H1 (cell line): ENCODE measurements around the gene LPCAT1. TPM values are rescaled to one million over a fixed set of nuclear protein-coding genes. Genes with fewer than 3 reads are reported as not detected.

Experiments used
- CTCF ChIA-PET: fragments of 300-600 bp; sonication (Branson Sonifier 250); formaldehyde crosslinking; loops from one replicate; lab custom pipeline; 2021; ENCODE audit not compliant: partially characterized antibody; lab: Charles Lee
- POLR2A ChIA-PET: fragments of 300-600 bp; sonication (Branson Sonifier 250); formaldehyde crosslinking; loops from one replicate; lab custom pipeline; 2021; ENCODE audit warnings: inconsistent platforms; ENCODE audit not compliant: partially characterized antibody; lab: Charles Lee
- DNase-seq, 2 experiments: peaks; one replicate each; pipeline versions ENCODE4 v3.0.0 to v3.0.0-alpha.2; 2010 to 2022; ENCODE audit warnings: low spot score in 2 of 2, low read depth in 1 of 2, mixed read lengths in 1 of 2
- FAIRE-seq: peaks from 2 replicates; lab custom pipeline; 2011; peaks lifted over from hg19 to GRCh38; lab: Jason Lieb, UNC
- H2AFZ ChIP-seq: 2 replicates; pipeline ENCODE4 v1.8.1; 2012; ENCODE audit warnings: low read length, inconsistent platforms
- H2AK5ac ChIP-seq: 2 replicates; pipeline ENCODE4 v1.6.1; 2013; ENCODE audit warnings: low read depth, low read length
- H2BK120ac ChIP-seq: replicated peaks from 2 replicates; pipeline ENCODE3; 2013; ENCODE audit warnings: low read depth, low read length, inconsistent platforms
- H2BK12ac ChIP-seq: 2 replicates; pipeline ENCODE4 v1.6.1; 2013; ENCODE audit warnings: low read depth, low read length
- H2BK15ac ChIP-seq: 2 replicates; pipeline ENCODE4 v1.6.1; 2013; ENCODE audit warnings: low read length
- H2BK20ac ChIP-seq: 2 replicates; pipeline ENCODE4 v1.6.1; 2013; ENCODE audit warnings: low read length
- H2BK5ac ChIP-seq: 2 replicates; pipeline ENCODE4 v1.6.1; 2013; ENCODE audit warnings: low read depth, low read length
- H3K14ac ChIP-seq: 2 replicates; pipeline ENCODE4 v1.6.1; 2013; ENCODE audit warnings: inconsistent platforms; ENCODE audit not compliant: insufficient read length
- H3K18ac ChIP-seq: 2 replicates; pipeline ENCODE4 v1.6.1; 2013; ENCODE audit warnings: low read length; ENCODE audit errors: extremely low read depth
- H3K23ac ChIP-seq: 2 replicates; pipeline ENCODE4 v1.6.1; 2013; ENCODE audit warnings: inconsistent platforms; ENCODE audit not compliant: insufficient read length
- H3K23me2 ChIP-seq: 2 replicates; pipeline ENCODE4 v1.6.1; 2013; ENCODE audit warnings: low read depth, low read length
- H3K27ac ChIP-seq: 2 replicates; pipeline ENCODE4 v1.6.1; 2011; ENCODE audit warnings: low read depth, low read length, inconsistent platforms
- H3K27me3 ChIP-seq, 4 experiments: replicated peaks in 1 of 4; 1 replicate in 1 of 4; 2 replicates in 3 of 4; pipeline versions ENCODE4 v1.6.1 to v1.8.1; 2011 to 2013; ENCODE audit warnings: low read length in 3 of 4, mild to moderate bottlenecking in 3 of 4, inconsistent platforms in 2 of 4, mixed read lengths in 2 of 4, moderate library complexity in 1 of 4; ENCODE audit not compliant: control insufficient read depth in 3 of 4, insufficient read depth in 3 of 4; ENCODE audit errors: extremely low read depth in 1 of 4
- H3K36me3 ChIP-seq, 4 experiments: 2 replicates each; pipeline versions ENCODE4 v1.6.1 to v1.8.1; 2011 to 2013; ENCODE audit warnings: mild to moderate bottlenecking in 4 of 4, low read length in 3 of 4, moderate library complexity in 2 of 4, control low read depth in 1 of 4, inconsistent platforms in 1 of 4; ENCODE audit not compliant: insufficient read depth in 4 of 4, control insufficient read depth in 2 of 4
- H3K4ac ChIP-seq: replicated peaks from 2 replicates; pipeline ENCODE3; 2013; ENCODE audit warnings: low read length, low read depth, mixed read lengths, inconsistent platforms; ENCODE audit not compliant: insufficient read length
- H3K4me1 ChIP-seq, 4 experiments: replicated peaks in 1 of 4; 1 replicate in 1 of 4; 2 replicates in 3 of 4; pipeline versions ENCODE4 v1.6.1 to v1.8.1; 2011 to 2013; ENCODE audit warnings: low read length in 3 of 4, inconsistent platforms in 2 of 4, mixed read lengths in 1 of 4; ENCODE audit not compliant: insufficient read depth in 4 of 4, control insufficient read depth in 3 of 4
- H3K4me2 ChIP-seq, 2 experiments: 2 replicates each; pipeline versions ENCODE4 v1.6.1 to v1.8.1; 2011 to 2013; ENCODE audit warnings: low read depth in 2 of 2, low read length in 2 of 2, control low read depth in 1 of 2, inconsistent platforms in 1 of 2, mild to moderate bottlenecking in 1 of 2; ENCODE audit not compliant: insufficient read depth in 1 of 2
- H3K4me3 ChIP-seq, 4 experiments: fragments of 200-600, 300-600 bp in 1 of 4; sonication (generic), shearing (Covaris generic), sonication (Bioruptor Twin) in 1 of 4; 2 replicates each; pipeline versions ENCODE4 v1.5.1 to v1.8.1; 2011 to 2016; ENCODE audit warnings: low read length in 4 of 4, low read depth in 3 of 4, control low read depth in 2 of 4, inconsistent platforms in 2 of 4, mild to moderate bottlenecking in 2 of 4, mixed read lengths in 1 of 4, moderate library complexity in 1 of 4; ENCODE audit not compliant: insufficient read depth in 2 of 4; ENCODE audit errors: extremely low read depth in 1 of 4
- H3K56ac ChIP-seq: replicated peaks from 2 replicates; pipeline ENCODE3; 2013; ENCODE audit warnings: low read depth, mild to moderate bottlenecking, mixed read lengths, low read length, inconsistent platforms; ENCODE audit not compliant: insufficient read length
- H3K79me1 ChIP-seq: 2 replicates; pipeline ENCODE4 v1.6.1; 2013; ENCODE audit warnings: low read depth, low read length, control low read depth
- H3K79me2 ChIP-seq, 2 experiments: 2 replicates each; pipeline versions ENCODE4 v1.6.1 to v1.8.1; 2012 to 2013; ENCODE audit warnings: low read length in 2 of 2, mild to moderate bottlenecking in 2 of 2, inconsistent platforms in 1 of 2; ENCODE audit not compliant: insufficient read depth in 2 of 2, control insufficient read depth in 1 of 2
- H3K9ac ChIP-seq, 4 experiments: replicated peaks in 1 of 4; 1 replicate in 1 of 4; 2 replicates in 3 of 4; pipeline versions ENCODE4 v1.6.1 to v1.8.1; 2011 to 2013; ENCODE audit warnings: low read depth in 3 of 4, low read length in 3 of 4, control low read depth in 2 of 4, mild to moderate bottlenecking in 2 of 4, moderate library complexity in 2 of 4, inconsistent platforms in 1 of 4; ENCODE audit errors: extremely low read depth in 1 of 4
- H3K9me3 ChIP-seq, 2 experiments: 2 replicates each; pipeline versions ENCODE4 v1.6.1 to v1.8.1; 2012 to 2013; ENCODE audit warnings: mild to moderate bottlenecking in 2 of 2, moderate library complexity in 2 of 2, control low read depth in 1 of 2, inconsistent platforms in 1 of 2, low read depth in 1 of 2, low read length in 1 of 2, mixed read lengths in 1 of 2; ENCODE audit not compliant: insufficient read depth in 2 of 2
- H4K20me1 ChIP-seq, 2 experiments: replicated peaks in 1 of 2; 2 replicates each; pipeline versions ENCODE3 to v1.8.1; 2011 to 2013; ENCODE audit warnings: inconsistent platforms in 2 of 2, low read length in 2 of 2, mild to moderate bottlenecking in 1 of 2; ENCODE audit not compliant: insufficient read depth in 2 of 2, control insufficient read depth in 1 of 2
- H4K5ac ChIP-seq: 2 replicates; pipeline ENCODE4 v1.6.1; 2013; ENCODE audit warnings: low read length, low read depth, mixed read lengths, inconsistent platforms; ENCODE audit not compliant: insufficient read length
- H4K8ac ChIP-seq: 2 replicates; pipeline ENCODE4 v1.8.0; 2013; ENCODE audit warnings: mild to moderate bottlenecking, moderate library complexity, low read length, inconsistent platforms; ENCODE audit not compliant: insufficient read depth; ENCODE audit errors: extremely low read depth
- H4K91ac ChIP-seq: replicated peaks from 2 replicates; pipeline ENCODE3; 2013; ENCODE audit warnings: low read length, mixed read lengths, inconsistent platforms; ENCODE audit not compliant: insufficient read length
- CTCF ChIP-seq, 3 experiments: IDR thresholded peaks; 1 replicate in 2 of 3; 2 replicates in 1 of 3; pipeline versions ENCODE4 v1.5.1 to v1.6.1; 2011; ENCODE audit warnings: low read length in 3 of 3, mild to moderate bottlenecking in 3 of 3, inconsistent platforms in 2 of 3, low read depth in 1 of 3, moderate library complexity in 1 of 3; ENCODE audit not compliant: insufficient read depth in 1 of 3; ENCODE audit errors: control extremely low read depth in 1 of 3
- EP300 ChIP-seq, 2 experiments: IDR thresholded peaks; 1 replicate in 1 of 2; 2 replicates in 1 of 2; pipeline ENCODE4 v1.6.1; 2011 to 2012; ENCODE audit warnings: low read depth in 2 of 2, low read length in 2 of 2, mild to moderate bottlenecking in 2 of 2, borderline replicate concordance in 1 of 2, inconsistent platforms in 1 of 2, moderate library complexity in 1 of 2
- HDAC6 ChIP-seq: IDR thresholded peaks from one replicate; pipeline ENCODE4 v1.7.1; 2012; ENCODE audit warnings: low read depth, mild to moderate bottlenecking, inconsistent platforms, low read length, moderate library complexity
- KDM1A ChIP-seq: fragments of 200-600, 300-600 bp; sonication (generic); IDR thresholded peaks from 2 replicates; pipeline ENCODE4 v1.7.1; 2016; ENCODE audit warnings: mild to moderate bottlenecking, low read length, borderline replicate concordance
- NANOG ChIP-seq: IDR thresholded peaks from 2 replicates; pipeline ENCODE4 v1.6.1; 2011; ENCODE audit warnings: low read length, low read depth, mild to moderate bottlenecking, inconsistent platforms; ENCODE audit not compliant: insufficient read depth, poor library complexity, severe bottlenecking
- SAP30 ChIP-seq: fragments of 300-600 bp; sonication (generic); IDR thresholded peaks from 2 replicates; pipeline ENCODE4 v1.7.1; 2012; ENCODE audit warnings: low read length, moderate library complexity, mild to moderate bottlenecking, inconsistent platforms; ENCODE audit not compliant: insufficient read depth, insufficient replicate concordance
- WGBS, 2 experiments: shearing (Covaris generic) in 1 of 2; methylation state at CpG; one replicate each; pipeline versions ENCODE4 v1.1.6 to v1.1.7; 2013 to 2015; ENCODE audit warnings: low lambda C conversion rate in 2 of 2, mixed read lengths in 2 of 2, inconsistent platforms in 1 of 2, low coverage in 1 of 2, missing lambda C conversion rate in 1 of 2; ENCODE audit not compliant: insufficient replicate concordance in 2 of 2, insufficient coverage in 1 of 2, insufficient read length in 1 of 2; ENCODE audit errors: extremely low coverage in 1 of 2, missing lambda C conversion rate in 1 of 2; 5-methylcytosine and 5-hydroxymethylcytosine counted together
- polyA plus RNA-seq, 7 experiments: library from polyadenylated mRNA; depleted of rRNA in 3 of 7; stranded (reverse) in 5 of 7; unstranded in 2 of 7; fragments of >200 nt in 5 of 7; fragments of 200-250 nt in 2 of 7; gene quantifications; 1 replicate in 5 of 7; 2 replicates in 1 of 7; 4 replicates in 1 of 7; pipeline versions ENCODE4 v1.2.1 to v1.2.3, GENCODE V29; 2011 to 2013; ENCODE audit warnings: missing spikeins in 2 of 7, mixed read lengths in 2 of 7
- total RNA-seq: library from RNA; stranded (reverse); fragmentation: NEBNext Ultra II Directional; extraction: Animal tissue kit (Norgen Biotek cat#: 25700); gene quantifications from 2 replicates; pipeline ENCODE4 v1.2.1, GENCODE V29; 2021

LPCAT1 gene
- total and polyA plus RNA-seq, 2 of the 8 experiments (the other 6 are each of a cell fraction or from before 2014, with no cell fraction given) = 107 to 260 TPM

- no peak overlapping the region for H2BK12ac ChIP-seq
- no peak overlapping the region for H2BK20ac ChIP-seq
- H3K4me1 ChIP-seq = no peaks in the 10 kb centered on the region
- H3K14ac ChIP-seq = no peak overlapping the region
- H2BK120ac ChIP-seq = no peak overlapping the region
- no peak overlapping the region for H3K18ac ChIP-seq
- H3K23ac ChIP-seq = no peak overlapping the region
- no peak overlapping the region for H3K56ac ChIP-seq
- H3K36me3 ChIP-seq = peaks cover 20 to 77% (median 60%) of the 10 kb centered on the region in 4 experiments
- peaks cover 10% of the 10 kb centered on the region; the same call in 1 of the 2 replicates for H3K79me1 ChIP-seq
- H3K4me3 ChIP-seq = no peak overlapping the region
- 0 out of 2 replicates have a peak, but pooled peaks cover 1% of the 10 kb centered on the region for H3K23me2 ChIP-seq
- no peak overlapping the region for H2AK5ac ChIP-seq
- H2BK15ac ChIP-seq = no peak overlapping the region
- FAIRE-seq (no peak), DNase-seq (no peak)
- H3K4me2 ChIP-seq = no peak overlapping the region
- no peak overlapping the region for H2AFZ ChIP-seq
- H3K79me2 ChIP-seq = peaks cover 0 to 3% of the 10 kb centered on the region in 2 experiments; a peak in 1 of 4 replicates
- H4K20me1 ChIP-seq = peaks cover 0 to 22% of the 10 kb centered on the region in 2 experiments
- CTCF ChIA-PET = interaction anchor here (0.6 to 5.6 kb wide), 34 partner anchors 10 to 219 kb away, joined by 3 to 47 read pairs (median 4); no protein-coding TSS in a partner anchor
- no peak overlapping the region for H3K4ac ChIP-seq
- WGBS, 2 experiments = 93% methylated on average over 35 of the region's 51 CpGs; no CpG with 5 or more reads in 1 of the 2 experiments
- TF ChIP-seq NANOG = no peak
- TF ChIP-seq KDM1A = no peak
- TF ChIP-seq SAP30 = no peak
- TF ChIP-seq CTCF (IDR thresholded peaks at IDR 0.05; ENCODE audit: control extremely low read depth in 1 of 3, insufficient read depth in 1 of 3, low read depth in 1 of 3, low read length in 3 of 3) = no peak
- TF ChIP-seq HDAC6 = no peak
- TF ChIP-seq EP300 (IDR thresholded peaks at IDR 0.05; ENCODE audit: borderline replicate concordance in 1 of 2, low read depth in 2 of 2, low read length in 2 of 2) = no peak
- TF ChIP-seq, all 59 proteins: peak for 0
- POLR2A ChIA-PET = interaction anchor here (0.8 to 1.5 kb wide), 4 partner anchors 13 to 122 kb away, joined by 3 to 6 read pairs (median 3); no protein-coding TSS in a partner anchor
- H4K5ac ChIP-seq = no peak overlapping the region
- peak overlapping the region; percentile 15; the same call in 1 of the 2 replicates for H4K8ac ChIP-seq
- no peak overlapping the region for H4K91ac ChIP-seq
- peaks cover 9 to 10% of the 10 kb centered on the region in 2 experiments; a peak in 2 of 4 replicates for H3K9me3 ChIP-seq
- no peak overlapping the region for H2BK5ac ChIP-seq
- H3K9ac ChIP-seq = no peak overlapping the region
- H3K27ac ChIP-seq = no peak overlapping the region
- H3K27me3 ChIP-seq = no peaks in the 10 kb centered on the region; a peak in 1 of 7 replicates
Measured at GRCh38 chr5:1467341-1468246, 56.2 kb downstream of the LPCAT1 start.
